Measurements from ENCODE around the gene KCNH8. TPM values are rescaled to one million over a fixed set of nuclear protein-coding genes. Genes with fewer than 3 reads are reported as not detected.

The KCNH8 gene
- total RNA-seq, 2 donors from 2014 or later, result 0.46 to 3.4 TPM

DNA sequence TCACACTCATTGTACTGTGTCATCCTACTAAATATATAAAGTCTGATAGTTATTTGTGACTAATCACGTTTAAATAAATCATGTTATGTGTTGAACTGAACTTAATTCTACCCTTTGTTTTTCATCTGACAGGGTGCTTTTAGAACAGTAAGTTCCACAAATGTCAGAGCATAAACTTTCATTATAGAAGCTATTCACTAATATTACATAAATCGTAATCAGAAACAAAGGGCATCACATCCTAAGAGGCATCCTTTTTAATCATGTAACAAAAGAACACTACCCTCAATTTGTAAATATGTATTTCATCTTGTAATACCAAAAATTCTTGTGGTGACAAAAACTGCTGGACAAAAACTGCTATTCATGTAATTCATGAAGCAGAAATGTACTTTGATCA lies 50.8 kb downstream of the KCNH8 start:
- no peak overlapping the region for H3K4me3 ChIP-seq
- no peaks in the 10 kb centered on the region for H3K27me3 ChIP-seq (replicated peaks; ENCODE audit: insufficient read depth)
- intact Hi-C loops (cut with DNase I), result no loop called here
- no peaks in the 10 kb centered on the region for H3K36me3 ChIP-seq
- H3K4me1 ChIP-seq (replicated peaks), result no peaks in the 10 kb centered on the region
- DNase-seq (ENCODE audit: low spot score), result no peak
- H3K9me3 ChIP-seq, result no peaks in the 10 kb centered on the region
- TF ChIP-seq POLR2AphosphoS5 (IDR thresholded peaks at IDR 0.05), result no peak
- TF ChIP-seq POLR2A (IDR thresholded peaks at IDR 0.05), result no peak
- TF ChIP-seq, protein P1, sequence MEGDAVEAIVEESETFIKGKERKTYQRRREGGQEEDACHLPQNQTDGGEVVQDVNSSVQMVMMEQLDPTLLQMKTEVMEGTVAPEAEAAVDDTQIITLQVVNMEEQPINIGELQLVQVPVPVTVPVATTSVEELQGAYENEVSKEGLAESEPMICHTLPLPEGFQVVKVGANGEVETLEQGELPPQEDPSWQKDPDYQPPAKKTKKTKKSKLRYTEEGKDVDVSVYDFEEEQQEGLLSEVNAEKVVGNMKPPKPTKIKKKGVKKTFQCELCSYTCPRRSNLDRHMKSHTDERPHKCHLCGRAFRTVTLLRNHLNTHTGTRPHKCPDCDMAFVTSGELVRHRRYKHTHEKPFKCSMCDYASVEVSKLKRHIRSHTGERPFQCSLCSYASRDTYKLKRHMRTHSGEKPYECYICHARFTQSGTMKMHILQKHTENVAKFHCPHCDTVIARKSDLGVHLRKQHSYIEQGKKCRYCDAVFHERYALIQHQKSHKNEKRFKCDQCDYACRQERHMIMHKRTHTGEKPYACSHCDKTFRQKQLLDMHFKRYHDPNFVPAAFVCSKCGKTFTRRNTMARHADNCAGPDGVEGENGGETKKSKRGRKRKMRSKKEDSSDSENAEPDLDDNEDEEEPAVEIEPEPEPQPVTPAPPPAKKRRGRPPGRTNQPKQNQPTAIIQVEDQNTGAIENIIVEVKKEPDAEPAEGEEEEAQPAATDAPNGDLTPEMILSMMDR (IDR thresholded peaks at IDR 0.05), result no peak
- 78% methylated on average over 2 of the region's 2 CpGs for WGBS
- no peak overlapping the region for H3K27ac ChIP-seq

DNA sequence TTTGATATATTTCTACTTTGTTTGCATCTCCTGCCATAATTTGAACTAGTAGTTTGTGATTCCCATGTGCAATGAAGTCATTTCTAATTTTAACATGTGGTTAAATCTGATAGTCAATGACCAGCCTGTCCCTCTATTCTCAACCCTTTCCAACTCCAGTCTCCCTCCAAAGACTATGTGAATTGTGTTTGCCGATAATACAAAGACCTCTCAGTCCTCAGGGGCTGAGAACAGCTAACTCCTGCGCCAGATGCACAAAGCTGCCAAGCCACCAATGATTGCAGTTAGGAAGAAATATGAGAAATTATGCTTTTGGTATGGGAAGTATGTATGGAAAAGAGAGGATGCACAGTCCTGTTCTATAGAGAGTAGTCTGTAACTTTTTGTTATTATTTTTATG lies 54.0 kb downstream of the KCNH8 start:
- H3K4me3 ChIP-seq, result no peak overlapping the region
- H3K27ac ChIP-seq, result no peak overlapping the region
- TF ChIP-seq, protein P1 (IDR thresholded peaks at IDR 0.05), result no peak
- TF ChIP-seq POLR2A (IDR thresholded peaks at IDR 0.05) (no peak), POLR2AphosphoS5 (IDR thresholded peaks at IDR 0.05) (no peak)
- intact Hi-C loops (cut with DNase I), result no loop called here
- 77% methylated on average over 2 of the region's 2 CpGs for WGBS
- DNase-seq (ENCODE audit: low spot score), result no peak
- no peaks in the 10 kb centered on the region for H3K4me1 ChIP-seq (replicated peaks)
- H3K27me3 ChIP-seq (replicated peaks; ENCODE audit: insufficient read depth), result no peaks in the 10 kb centered on the region
- no peaks in the 10 kb centered on the region for H3K9me3 ChIP-seq
- no peaks in the 10 kb centered on the region for H3K36me3 ChIP-seq

DNA sequence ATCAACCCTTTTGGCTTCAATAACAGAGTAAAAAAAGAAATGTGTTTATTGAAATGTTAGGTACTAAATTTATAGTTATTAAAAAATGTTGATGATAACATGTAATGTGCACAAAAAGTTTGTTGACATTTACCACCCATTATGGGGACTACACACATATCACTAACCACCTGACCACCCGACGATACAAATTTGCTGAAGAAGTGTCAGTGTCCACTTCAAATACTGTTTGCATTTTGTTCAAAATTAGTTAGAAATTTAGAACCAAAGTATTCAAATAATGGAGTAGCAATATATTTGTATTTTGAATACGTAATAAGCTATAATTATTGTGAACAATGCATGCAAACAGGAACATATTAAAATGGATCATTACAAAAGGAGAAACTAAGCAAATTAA lies 54.4 kb downstream of the KCNH8 start:
- TF ChIP-seq, protein P1 (IDR thresholded peaks at IDR 0.05), result no peak
- TF ChIP-seq POLR2A (IDR thresholded peaks at IDR 0.05), result no peak
- TF ChIP-seq POLR2AphosphoS5 (IDR thresholded peaks at IDR 0.05), result no peak
- H3K27me3 ChIP-seq (replicated peaks; ENCODE audit: insufficient read depth), result no peaks in the 10 kb centered on the region
- no peak overlapping the region for H3K4me3 ChIP-seq
- no peaks in the 10 kb centered on the region for H3K4me1 ChIP-seq (replicated peaks)
- no peaks in the 10 kb centered on the region for H3K9me3 ChIP-seq
- 87% methylated on average over 3 of the region's 3 CpGs for WGBS
- H3K27ac ChIP-seq, result no peak overlapping the region
- no peaks in the 10 kb centered on the region for H3K36me3 ChIP-seq
- intact Hi-C loops (cut with DNase I), result no loop called here
- no peak for DNase-seq (ENCODE audit: low spot score)

DNA sequence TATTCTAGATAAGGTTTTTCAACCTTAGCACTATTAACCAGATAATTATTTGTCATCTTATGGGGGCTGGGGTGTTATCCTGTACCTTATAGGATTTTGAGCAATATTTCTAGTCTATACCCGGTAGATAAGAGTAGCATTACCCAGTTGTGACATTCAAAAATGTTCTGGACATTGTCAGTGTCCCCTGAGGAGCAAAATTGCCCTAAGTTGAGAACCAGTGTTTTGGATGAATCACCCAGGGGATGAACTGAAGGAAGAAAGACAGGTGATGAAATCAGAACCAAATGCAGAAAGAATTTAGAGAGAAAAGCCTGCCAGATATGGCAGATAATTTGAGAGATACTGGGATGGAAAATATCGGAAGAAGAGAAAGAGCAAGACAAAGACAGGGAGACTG lies 58.2 kb downstream of the KCNH8 start:
- Histone ChIP-seq H3K9me3 (no peaks in the 10 kb centered on the region), H3K4me3 (no peak overlapping the region), H3K27ac (no peak overlapping the region), H3K36me3 (no peaks in the 10 kb centered on the region), H3K27me3 (replicated peaks; ENCODE audit: insufficient read depth) (no peaks in the 10 kb centered on the region), H3K4me1 (replicated peaks) (no peaks in the 10 kb centered on the region)
- 84% methylated on average over 2 of the region's 2 CpGs for WGBS
- TF ChIP-seq, protein P1 (IDR thresholded peaks at IDR 0.05), result no peak
- TF ChIP-seq POLR2A (IDR thresholded peaks at IDR 0.05), result no peak
- TF ChIP-seq POLR2AphosphoS5 (IDR thresholded peaks at IDR 0.05), result no peak
- DNase-seq (ENCODE audit: low spot score), result no peak
- intact Hi-C loops (cut with DNase I), result no loop called here

DNA sequence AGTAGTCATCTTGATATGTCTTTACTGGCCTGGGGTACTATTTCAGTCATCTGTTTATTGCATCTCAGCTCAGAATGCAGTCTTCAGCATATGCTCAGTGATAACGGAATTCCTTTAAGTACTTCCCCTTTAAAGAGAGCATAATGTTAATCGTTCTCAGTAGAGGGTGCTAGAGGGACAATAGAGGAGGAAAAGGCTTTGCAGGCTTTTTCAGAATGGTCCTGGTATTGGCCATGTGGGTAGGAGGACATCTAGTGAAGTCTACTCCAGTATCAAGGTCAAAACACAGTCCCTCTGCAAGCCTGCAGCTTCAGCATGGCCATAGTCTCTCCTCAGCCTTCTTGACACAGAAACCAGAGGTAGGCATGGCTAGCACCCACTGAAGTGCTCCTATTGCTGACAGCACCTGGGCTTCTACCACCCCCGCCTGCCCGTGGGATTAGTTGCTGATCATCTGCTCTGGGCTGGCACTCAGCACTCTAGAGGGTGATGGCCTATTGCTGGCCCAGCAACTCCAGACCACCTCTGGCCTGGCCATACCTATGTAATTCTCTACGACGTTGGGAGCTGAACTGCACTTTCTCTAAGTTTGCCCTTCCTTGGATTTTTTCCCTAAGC lies 65.4 kb downstream of the KCNH8 start:
- no peaks in the 10 kb centered on the region for H3K36me3 ChIP-seq
- DNase-seq (ENCODE audit: low spot score), result no peak
- WGBS, result 74% methylated on average over 6 of the region's 6 CpGs
- intact Hi-C loops (cut with DNase I), result no loop called here
- H3K4me3 ChIP-seq, result no peak overlapping the region
- no peak overlapping the region for H3K27ac ChIP-seq
- TF ChIP-seq POLR2A (IDR thresholded peaks at IDR 0.05), result no peak
- H3K4me1 ChIP-seq (replicated peaks), result no peaks in the 10 kb centered on the region
- H3K9me3 ChIP-seq, result no peaks in the 10 kb centered on the region
- H3K27me3 ChIP-seq (replicated peaks; ENCODE audit: insufficient read depth), result no peaks in the 10 kb centered on the region

All from prostate gland (tissue), 2 donors.